Sigmoid colon (tissue), 7 donors: ENCODE measurements around the gene AFAP1. TPM values are rescaled to one million over a fixed set of nuclear protein-coding genes. Genes with fewer than 3 reads are reported as not detected.

ENCODE experiments used
- DNase-seq: peaks from one replicate; pipeline ENCODE4 v3.0.0-alpha.2; 2019
- H3K27ac ChIP-seq, 4 donors: fragments of 200-600 bp; sonication (generic); one replicate each; pipeline ENCODE4 v1.5.1; 2016 to 2019; ENCODE audit warnings: mild to moderate bottlenecking in 1 of 4
- H3K27me3 ChIP-seq, 3 donors: fragments of 200-600 bp; sonication (generic); one replicate each; pipeline ENCODE4 v1.5.1; 2019; ENCODE audit warnings: mild to moderate bottlenecking in 1 of 3
- H3K36me3 ChIP-seq, 4 donors: fragments of 200-600 bp; sonication (generic); one replicate each; pipeline ENCODE4 v1.5.1; 2016 to 2019
- H3K4me1 ChIP-seq, 4 donors: fragments of 200-600 bp; sonication (generic); one replicate each; pipeline ENCODE4 v1.5.1; 2017 to 2019
- H3K4me3 ChIP-seq, 4 donors: fragments of 200-600 bp; sonication (generic); one replicate each; pipeline ENCODE4 v1.5.1; 2017 to 2019; ENCODE audit warnings: mild to moderate bottlenecking in 2 of 4, moderate library complexity in 1 of 4
- H3K9me3 ChIP-seq, 4 donors: fragments of 200-600 bp in 3 of 4; sonication (generic) in 3 of 4; one replicate each; pipeline versions ENCODE4 v1.5.1 to v1.6.1; 2013 to 2019
- EP300 ChIP-seq, 4 donors: sonication (generic); formaldehyde crosslinking; IDR thresholded peaks; one replicate each; pipeline ENCODE4 v1.6.1; 2017; ENCODE audit warnings: antibody characterized with exemption in 4 of 4
- POLR2A ChIP-seq, 2 donors: fragments of 450-650 bp; IDR thresholded peaks; one replicate each; pipeline ENCODE4 v1.6.1; 2016; ENCODE audit warnings: antibody characterized with exemption in 2 of 2, mild to moderate bottlenecking in 2 of 2, moderate library complexity in 2 of 2
- POLR2AphosphoS5 ChIP-seq, 4 donors: sonication (generic); formaldehyde crosslinking; IDR thresholded peaks; one replicate each; pipeline ENCODE4 v1.6.1; 2017; ENCODE audit warnings: antibody characterized with exemption in 4 of 4
- WGBS, 2 donors: extraction: QIAGEN DNeasy Blood & Tissue Kit; methylation state at CpG; one replicate each; pipeline ENCODE4 v1.1.7; 2013; 5-methylcytosine and 5-hydroxymethylcytosine counted together
- intact Hi-C: fragments of 100-400 bp; cut with DNase I; formaldehyde crosslinking; loops from one replicate; pipeline ENCODE4 v1.15.1; 2023
- polyA plus RNA-seq, 3 donors: library from polyadenylated mRNA; stranded (reverse); fragments of 200-250 nt; gene quantifications; one replicate each; pipeline ENCODE4 v1.2.3, GENCODE V29; 2013
- total RNA-seq, 4 donors: library from RNA; depleted of rRNA; stranded (reverse); fragments of >200 nt; gene quantifications; one replicate each; pipeline ENCODE4 v1.1.0, GENCODE V29; 2016
- TF ChIP-seq, protein P1 (sequence below), 4 experiments: fragments of 450-650 bp in 3 of 4; fragments of 200-600 bp in 1 of 4; IDR thresholded peaks; one replicate each; pipeline ENCODE4 v1.5.1; 2016 to 2019; ENCODE audit warnings: antibody characterized with exemption in 4 of 4, mild to moderate bottlenecking in 3 of 4, moderate library complexity in 2 of 4
- donor health status: healthy with polysubstance abuse.
- donor health status: Bipolar disorder and iron deficiency.
- donor health status: healthy.

Gene AFAP1, protein sequence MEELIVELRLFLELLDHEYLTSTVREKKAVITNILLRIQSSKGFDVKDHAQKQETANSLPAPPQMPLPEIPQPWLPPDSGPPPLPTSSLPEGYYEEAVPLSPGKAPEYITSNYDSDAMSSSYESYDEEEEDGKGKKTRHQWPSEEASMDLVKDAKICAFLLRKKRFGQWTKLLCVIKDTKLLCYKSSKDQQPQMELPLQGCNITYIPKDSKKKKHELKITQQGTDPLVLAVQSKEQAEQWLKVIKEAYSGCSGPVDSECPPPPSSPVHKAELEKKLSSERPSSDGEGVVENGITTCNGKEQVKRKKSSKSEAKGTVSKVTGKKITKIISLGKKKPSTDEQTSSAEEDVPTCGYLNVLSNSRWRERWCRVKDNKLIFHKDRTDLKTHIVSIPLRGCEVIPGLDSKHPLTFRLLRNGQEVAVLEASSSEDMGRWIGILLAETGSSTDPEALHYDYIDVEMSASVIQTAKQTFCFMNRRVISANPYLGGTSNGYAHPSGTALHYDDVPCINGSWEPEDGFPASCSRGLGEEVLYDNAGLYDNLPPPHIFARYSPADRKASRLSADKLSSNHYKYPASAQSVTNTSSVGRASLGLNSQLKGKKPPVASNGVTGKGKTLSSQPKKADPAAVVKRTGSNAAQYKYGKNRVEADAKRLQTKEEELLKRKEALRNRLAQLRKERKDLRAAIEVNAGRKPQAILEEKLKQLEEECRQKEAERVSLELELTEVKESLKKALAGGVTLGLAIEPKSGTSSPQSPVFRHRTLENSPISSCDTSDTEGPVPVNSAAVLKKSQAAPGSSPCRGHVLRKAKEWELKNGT
- 10 to 100 TPM; 24.0 to 51.3 (median 38.2) TPM for total RNA-seq
- 10 to 100 TPM in 1 of 3 donors, 1 to 10 TPM in 2; 7.6 to 14.5 (median 9.6) TPM for polyA plus RNA-seq

DNA sequence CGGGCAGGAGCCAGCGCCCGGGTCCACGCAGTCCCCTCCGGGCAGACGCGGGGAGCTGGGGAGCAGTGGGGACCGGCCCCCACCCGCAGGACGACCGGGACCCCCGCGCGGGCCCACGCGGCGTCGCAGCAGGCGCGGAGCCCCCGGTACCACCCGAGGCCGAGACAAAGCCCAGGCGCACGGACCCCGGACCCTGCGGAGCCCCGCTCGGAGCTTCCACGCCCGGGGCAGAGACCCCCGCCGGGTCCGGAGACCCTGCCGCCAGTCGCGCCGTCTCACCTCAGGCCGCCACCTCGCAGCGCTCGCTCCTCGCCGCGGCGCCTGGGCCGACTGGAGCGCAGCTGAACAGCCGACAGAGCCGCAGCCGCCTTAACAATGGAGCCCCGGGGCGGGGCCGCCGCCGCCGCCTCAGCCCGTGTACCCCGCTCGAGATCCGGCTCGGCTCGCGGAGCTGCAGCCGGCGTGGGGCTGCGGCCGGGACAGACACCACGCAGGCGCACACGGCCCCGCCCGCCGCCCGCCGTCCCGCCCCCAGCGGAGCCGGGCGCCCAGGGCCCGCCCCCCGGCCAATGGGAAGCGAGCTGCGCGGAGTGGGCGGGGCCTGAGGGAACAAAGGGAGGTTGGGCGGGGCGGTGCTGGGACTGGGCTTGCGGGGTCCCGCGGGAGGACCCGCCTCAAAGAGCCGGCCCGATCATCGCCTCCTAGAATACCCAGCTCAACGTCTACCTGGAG, at the start of gene AFAP1:
Gene AFAP1 (minus strand): TSS at position 485 of the 732 bp plus-strand sequence. CDS start 67,783 bp downstream, outside the sequence.
- no peaks in the 10 kb centered on the region for H3K36me3 ChIP-seq
- H3K27ac ChIP-seq, result peak within 1 kb of the TSS; percentile 97 to 100 (median 99)
- intact Hi-C loops, result loop anchor here (2.0 kb wide), 2 partner anchors 21 to 133 kb away; no protein-coding TSS in a partner anchor
- H3K4me3 ChIP-seq, result peak within 1 kb of the TSS; percentile 87 to 100 (median 93)
- H3K4me1 ChIP-seq, result peaks cover 0 to 42% (median 40%) of the 10 kb centered on the region in 4 donors
- 1 to 2% methylated on average over 96 of the region's 96 CpGs for WGBS, 2 donors
- H3K9me3 ChIP-seq, result no peaks in the 10 kb centered on the region
- DNase-seq, result peak; percentile 94
- TF ChIP-seq EP300 (IDR thresholded peaks at IDR 0.05) (no peak), POLR2A (IDR thresholded peaks at IDR 0.05) (peak; percentile 19 to 79), POLR2AphosphoS5 (IDR thresholded peaks at IDR 0.05) (peak; percentile 82 to 95 (median 88))
- no peaks in the 10 kb centered on the region for H3K27me3 ChIP-seq

DNA sequence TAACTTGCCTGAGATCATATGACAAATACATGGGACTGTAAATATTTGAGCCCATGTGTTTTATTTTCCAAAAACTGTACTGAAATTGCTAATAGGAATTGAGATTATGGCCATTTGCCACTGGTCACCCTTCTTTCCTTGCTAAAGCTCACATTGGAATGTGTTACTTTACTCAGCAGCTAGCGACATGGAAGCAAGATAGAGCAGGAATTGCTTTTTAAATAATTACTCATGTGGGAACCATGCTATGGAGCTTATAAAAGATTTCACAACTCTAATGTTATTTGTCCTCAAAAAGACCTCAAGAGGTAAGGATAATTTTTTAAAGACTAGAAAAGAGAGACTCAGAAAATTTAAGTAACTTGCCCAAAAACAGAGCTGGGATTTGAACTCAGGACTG, 48.8 kb upstream of the AFAP1 start:
- no peak overlapping the region for H3K27ac ChIP-seq
- TF ChIP-seq, protein P1, sequence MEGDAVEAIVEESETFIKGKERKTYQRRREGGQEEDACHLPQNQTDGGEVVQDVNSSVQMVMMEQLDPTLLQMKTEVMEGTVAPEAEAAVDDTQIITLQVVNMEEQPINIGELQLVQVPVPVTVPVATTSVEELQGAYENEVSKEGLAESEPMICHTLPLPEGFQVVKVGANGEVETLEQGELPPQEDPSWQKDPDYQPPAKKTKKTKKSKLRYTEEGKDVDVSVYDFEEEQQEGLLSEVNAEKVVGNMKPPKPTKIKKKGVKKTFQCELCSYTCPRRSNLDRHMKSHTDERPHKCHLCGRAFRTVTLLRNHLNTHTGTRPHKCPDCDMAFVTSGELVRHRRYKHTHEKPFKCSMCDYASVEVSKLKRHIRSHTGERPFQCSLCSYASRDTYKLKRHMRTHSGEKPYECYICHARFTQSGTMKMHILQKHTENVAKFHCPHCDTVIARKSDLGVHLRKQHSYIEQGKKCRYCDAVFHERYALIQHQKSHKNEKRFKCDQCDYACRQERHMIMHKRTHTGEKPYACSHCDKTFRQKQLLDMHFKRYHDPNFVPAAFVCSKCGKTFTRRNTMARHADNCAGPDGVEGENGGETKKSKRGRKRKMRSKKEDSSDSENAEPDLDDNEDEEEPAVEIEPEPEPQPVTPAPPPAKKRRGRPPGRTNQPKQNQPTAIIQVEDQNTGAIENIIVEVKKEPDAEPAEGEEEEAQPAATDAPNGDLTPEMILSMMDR (IDR thresholded peaks at IDR 0.05), result no peak
- TF ChIP-seq POLR2AphosphoS5 (IDR thresholded peaks at IDR 0.05) (no peak), POLR2A (IDR thresholded peaks at IDR 0.05) (no peak), EP300 (IDR thresholded peaks at IDR 0.05) (no peak)
- intact Hi-C loops, result no loop called here
- no peaks in the 10 kb centered on the region for H3K36me3 ChIP-seq
- peaks cover 0 to 4% (median 0%) of the 10 kb centered on the region in 4 donors for H3K4me1 ChIP-seq
- H3K27me3 ChIP-seq, result no peaks in the 10 kb centered on the region
- DNase-seq, result no peak
- H3K9me3 ChIP-seq, result no peaks in the 10 kb centered on the region
- whole genome bisulfite sequencing, 2 donors, result 85 to 89% methylated on average over 1 of the region's 1 CpG
- no peak overlapping the region for H3K4me3 ChIP-seq

DNA sequence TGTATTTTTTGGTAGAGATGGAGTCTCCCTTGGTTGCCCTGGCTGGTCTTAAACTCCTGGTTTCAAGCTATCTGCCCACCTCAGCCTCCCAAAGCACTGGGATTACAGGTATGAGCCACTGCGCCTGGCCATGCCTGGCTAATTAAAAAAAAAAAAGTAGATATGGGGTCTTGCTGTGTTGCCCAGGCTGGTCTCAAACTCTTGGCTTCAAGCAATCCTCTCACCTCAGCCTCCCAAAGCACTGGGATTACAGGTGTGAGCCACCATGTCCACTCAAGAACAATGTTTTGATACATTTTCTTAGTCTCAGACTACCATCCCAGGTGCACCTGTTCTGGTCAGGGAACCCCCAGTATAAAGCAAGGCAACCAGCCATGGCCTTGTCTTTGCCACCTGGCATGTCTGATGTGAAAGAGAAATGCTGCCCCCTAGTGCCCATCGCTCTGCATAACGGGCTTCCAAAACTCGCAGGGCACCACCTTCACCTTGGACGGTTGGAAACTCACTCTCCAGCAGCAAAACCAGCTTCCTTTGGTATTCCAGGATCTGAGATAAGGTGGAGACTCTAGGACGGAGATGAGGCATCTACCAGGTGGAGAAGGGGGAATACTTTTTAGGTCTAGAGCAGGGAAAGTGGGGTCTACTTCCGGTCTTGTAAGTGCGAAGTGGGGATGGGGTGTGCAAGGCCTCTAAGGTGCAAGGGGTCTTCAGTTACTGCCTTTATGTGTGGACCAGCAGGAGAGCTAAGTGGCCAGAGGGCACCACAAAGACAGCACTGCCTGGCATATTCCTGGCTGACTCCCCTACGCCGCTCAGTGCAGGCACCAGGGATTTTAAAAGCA, 47.7 kb upstream of the AFAP1 start:
- Histone ChIP-seq H3K27ac (no peak overlapping the region), H3K27me3 (no peaks in the 10 kb centered on the region), H3K36me3 (no peaks in the 10 kb centered on the region), H3K4me3 (no peak overlapping the region), H3K9me3 (no peaks in the 10 kb centered on the region), H3K4me1 (peaks cover 0 to 4% (median 0%) of the 10 kb centered on the region in 4 donors)
- TF ChIP-seq, protein P1 (IDR thresholded peaks at IDR 0.05), result peak; percentile 66 to 88 (median 86)
- no peak for TF ChIP-seq EP300 (IDR thresholded peaks at IDR 0.05)
- peak in 1 of 4 donors; percentile 13 for TF ChIP-seq POLR2AphosphoS5 (IDR thresholded peaks at IDR 0.05)
- peak; percentile 82 for DNase-seq
- WGBS, 2 donors, result 51% methylated on average over 10 of the region's 10 CpGs
- intact Hi-C loops, result loop anchor here (1.0 to 2.0 kb wide), 2 partner anchors 183 to 225 kb away; no protein-coding TSS in a partner anchor

DNA sequence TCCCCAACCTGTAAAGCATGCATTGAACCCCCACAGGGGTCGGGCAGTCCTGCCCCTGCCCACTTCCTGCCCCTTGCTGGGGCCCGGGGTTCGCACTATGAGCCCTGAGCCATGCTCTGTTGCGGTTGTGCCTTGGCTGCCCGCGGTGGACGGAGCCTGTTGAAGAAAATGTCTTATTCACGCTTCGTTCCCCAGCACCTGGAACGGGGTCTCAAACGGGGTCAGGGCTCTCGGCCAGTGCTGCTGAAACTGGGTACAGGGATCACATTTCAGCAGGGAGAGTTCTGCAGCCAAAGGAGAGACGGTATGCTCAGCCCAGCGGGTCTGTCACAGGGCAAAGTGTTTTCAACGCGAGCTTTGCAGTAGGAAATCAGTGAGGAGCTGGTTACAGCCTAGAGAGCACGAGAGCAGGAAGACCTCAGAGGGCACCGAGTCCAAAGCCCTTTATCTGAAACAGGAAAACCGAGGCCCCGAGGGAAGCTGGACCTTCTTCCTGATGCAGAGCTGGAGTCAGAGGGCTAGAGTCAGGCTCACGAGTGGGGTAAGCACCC, 46.3 kb upstream of the AFAP1 start:
- Histone ChIP-seq H3K36me3 (no peaks in the 10 kb centered on the region), H3K27ac (no peak overlapping the region)
- DNase-seq, result no peak

More for the DNA sequence above, 46.3 kb upstream of the AFAP1 start:
- Histone ChIP-seq H3K27me3 (no peaks in the 10 kb centered on the region), H3K4me3 (no peak overlapping the region), H3K4me1 (peaks cover 0 to 4% (median 0%) of the 10 kb centered on the region in 4 donors), H3K9me3 (no peaks in the 10 kb centered on the region)
- WGBS, 2 donors, result 29 to 68% methylated on average over 21 of the region's 21 CpGs
- intact Hi-C loops, result loop anchor here (2.0 kb wide), 1 partner anchor 223 kb away; no protein-coding TSS in a partner anchor
- TF ChIP-seq, protein P1 (IDR thresholded peaks at IDR 0.05), result no peak
- TF ChIP-seq POLR2A (IDR thresholded peaks at IDR 0.05) (no peak), POLR2AphosphoS5 (IDR thresholded peaks at IDR 0.05) (no peak), EP300 (IDR thresholded peaks at IDR 0.05) (no peak)
